Urothelium cell line (cell line): ENCODE measurements around the gene RAD23B.
"Not testable (repeated sequence)": the region's sequence is repeated elsewhere in the genome, so short reads cannot be mapped to it uniquely, and the experiment has no call there.

ENCODE experiments used
- DNase-seq: peaks from one replicate; pipeline ENCODE4 v3.0.0; 2011; ENCODE audit warnings: low spot score, mixed read lengths
- FAIRE-seq: peaks from 2 replicates; lab custom pipeline; 2011; peaks lifted over from hg19 to GRCh38; lab: Jason Lieb, UNC

RAD23B gene

GRCh38 chr9:107282759-107283622, at the start of gene RAD23B:
Gene RAD23B (plus strand): TSS chr9:107283279. CDS start chr9:107283630, 351 bp downstream.
- FAIRE-seq, result peak; percentile 67
- peak; percentile 98 for DNase-seq

- FAIRE-seq (no peak), DNase-seq (no peak)
These were observed 47.2 kb upstream of the RAD23B start for GRCh38 chr9:107235765-107236442.

- FAIRE-seq (no peak), DNase-seq (no peak)
These were observed 45.2 kb upstream of the RAD23B start for GRCh38 chr9:107237873-107238272.

GRCh38 chr9:107239474-107239873, 43.6 kb upstream of the RAD23B start:
- no peak for DNase-seq
- FAIRE-seq, result no peak

GRCh38 chr9:107240260-107240659, 42.8 kb upstream of the RAD23B start:
- no peak for FAIRE-seq
- DNase-seq, result no peak

GRCh38 chr9:107242073-107243030, 40.7 kb upstream of the RAD23B start:
- DNase-seq (no peak), FAIRE-seq (no peak)

- FAIRE-seq (no peak), DNase-seq (peak; percentile 67)
These were observed 39.3 kb upstream of the RAD23B start for GRCh38 chr9:107243742-107244141.

- no peak for FAIRE-seq
- no peak for DNase-seq
These were observed 36.5 kb upstream of the RAD23B start for GRCh38 chr9:107246259-107247254.

GRCh38 chr9:107248714-107249113, 34.4 kb upstream of the RAD23B start:
- DNase-seq (no peak), FAIRE-seq (no peak)

GRCh38 chr9:107249131-107249533, 33.9 kb upstream of the RAD23B start:
- no peak for FAIRE-seq
- DNase-seq, result no peak

- FAIRE-seq (no peak), DNase-seq (no peak)
These were observed 33.3 kb upstream of the RAD23B start for GRCh38 chr9:107249665-107250285.

- no peak for DNase-seq
- no peak for FAIRE-seq
These were observed 31.2 kb upstream of the RAD23B start for GRCh38 chr9:107251756-107252322.

GRCh38 chr9:107258919-107259318, 24.2 kb upstream of the RAD23B start:
- no peak for FAIRE-seq
- no peak for DNase-seq

- DNase-seq, FAIRE-seq: not testable (repeated sequence)
These were observed 23.2 kb upstream of the RAD23B start for GRCh38 chr9:107259751-107260313.

- FAIRE-seq, result no peak
These were observed 22.5 kb upstream of the RAD23B start for GRCh38 chr9:107260437-107261081.

GRCh38 chr9:107261106-107261505, 22.0 kb upstream of the RAD23B start:
- DNase-seq, result no peak

More at GRCh38 chr9:107260437-107261081, 22.5 kb upstream of the RAD23B start:
- no peak for DNase-seq

GRCh38 chr9:107263289-107263688, 19.8 kb upstream of the RAD23B start:
- DNase-seq (no peak), FAIRE-seq (no peak)

More at GRCh38 chr9:107261106-107261505, 22.0 kb upstream of the RAD23B start:
- FAIRE-seq, result no peak
